PC-3 (cell line): ENCODE measurements around the gene SERPINB12. TPM values are rescaled to one million over a fixed set of nuclear protein-coding genes. Genes with fewer than 3 reads are reported as not detected.

ENCODE experiments used
- ATAC-seq: fragments of 200-7000 bp; cut with Tn5 transposase; 2 replicates; pipeline ENCODE4 v1.9.1; 2020; ENCODE audit warnings: mild to moderate bottlenecking, moderate library complexity
- BruUV-seq: library from RNA; stranded (reverse); fragments of 400-500 nt; replicated peaks from 2 replicates; lab custom pipeline; 2021; lab: Mats Ljungman, UMichigan
- CTCF ChIA-PET: fragments of 300-600 bp; sonication (Branson Sonifier 250); formaldehyde crosslinking; loops from one replicate; lab custom pipeline; 2022; ENCODE audit warnings: antibody characterized with exemption; lab: Charles Lee
- POLR2A ChIA-PET: fragments of 300-600 bp; sonication (Branson Sonifier 250); formaldehyde crosslinking; loops from one replicate; lab custom pipeline; 2022; ENCODE audit warnings: antibody characterized with exemption; ENCODE audit not compliant: unreplicated experiment; lab: Charles Lee
- DNase-seq: peaks from one replicate; pipeline ENCODE4 v3.0.0-alpha.2; 2015
- H2AFZ ChIP-seq: fragments of 300-600 bp; sonication (generic); 2 replicates; pipeline ENCODE4 v1.6.0; 2016; ENCODE audit warnings: antibody characterized with exemption, low read length
- H3F3A ChIP-seq: fragments of 300-600 bp; sonication (generic); one replicate; pipeline ENCODE4 v1.6.0; 2017; ENCODE audit warnings: antibody characterized with exemption, low read length, control low read depth, mild to moderate bottlenecking; ENCODE audit not compliant: unreplicated experiment
- H3K27ac ChIP-seq: fragments of 300-600 bp; sonication (generic); 2 replicates; pipeline ENCODE4 v1.5.1; 2016; ENCODE audit warnings: mild to moderate bottlenecking, low read length
- H3K27me3 ChIP-seq: fragments of 300-600 bp; sonication (generic); 2 replicates; pipeline ENCODE4 v1.6.1; 2016; ENCODE audit warnings: low read length, mixed read lengths
- H3K36me3 ChIP-seq: fragments of 300-600 bp; sonication (generic); 2 replicates; pipeline ENCODE4 v1.6.1; 2016; ENCODE audit warnings: low read depth, mixed run types, low read length, mixed read lengths
- H3K4me1 ChIP-seq: fragments of 300-600 bp; sonication (generic); 2 replicates; pipeline ENCODE4 v1.5.1; 2016; ENCODE audit warnings: low read length; ENCODE audit not compliant: insufficient read depth
- H3K4me2 ChIP-seq: fragments of 300-600 bp; sonication (generic); 2 replicates; pipeline ENCODE4 v1.6.0; 2016; ENCODE audit warnings: low read length
- H3K4me3 ChIP-seq: fragments of 300-600 bp; sonication (generic); 2 replicates; pipeline ENCODE4 v1.5.1; 2016; ENCODE audit warnings: mild to moderate bottlenecking, low read length, mixed read lengths
- H3K79me2 ChIP-seq: fragments of 300-600 bp; sonication (generic); 2 replicates; pipeline ENCODE4 v1.6.1; 2017; ENCODE audit warnings: low read length, mixed read lengths
- H3K9ac ChIP-seq: fragments of 300-600 bp; sonication (generic); 2 replicates; pipeline ENCODE4 v1.6.0; 2016; ENCODE audit warnings: mild to moderate bottlenecking, low read length
- H3K9me2 ChIP-seq: fragments of 300-600 bp; sonication (generic); replicated peaks from 2 replicates; pipeline ENCODE4 v1.6.1; 2016; ENCODE audit warnings: mixed run types, low read length, mixed read lengths
- H3K9me3 ChIP-seq: fragments of 300-600 bp; sonication (generic); 2 replicates; pipeline ENCODE4 v1.6.1; 2016; ENCODE audit warnings: low read length, mixed read lengths
- H4K20me1 ChIP-seq: fragments of 300-600 bp; sonication (generic); 2 replicates; pipeline ENCODE4 v1.6.1; 2016; ENCODE audit warnings: low read length, mixed read lengths
- CTCF ChIP-seq: fragments of 300-600 bp; sonication (generic); conservative IDR thresholded peaks from 2 replicates; pipeline ENCODE4 v1.5.1; 2017; ENCODE audit warnings: antibody characterized with exemption, low read depth, mild to moderate bottlenecking, low read length
- EZH2 ChIP-seq: fragments of 300-600 bp; sonication (generic); IDR thresholded peaks from one replicate; pipeline ENCODE4 v1.6.1; 2017; ENCODE audit warnings: antibody characterized with exemption, mild to moderate bottlenecking, low read length; ENCODE audit not compliant: unreplicated experiment
- EZH2phosphoT487 ChIP-seq: fragments of 300-600 bp; sonication (generic); IDR thresholded peaks from 2 replicates; pipeline ENCODE4 v1.6.1; 2018; ENCODE audit warnings: mild to moderate bottlenecking, antibody characterized with exemption, low read length, borderline replicate concordance
- intact Hi-C: fragments of 100-400 bp; cut with micrococcal nuclease; formaldehyde crosslinking; loops from 2 replicates; pipeline ENCODE4 v1.9.0; 2023
- total RNA-seq: library from RNA; depleted of rRNA; stranded (reverse); fragments of >200 nt; gene quantifications from 2 replicates; pipeline ENCODE4 v1.2.3, GENCODE V29; 2014

Gene SERPINB12
- total RNA-seq, 1 experiment from 2014 or later, result not detected

DNA sequence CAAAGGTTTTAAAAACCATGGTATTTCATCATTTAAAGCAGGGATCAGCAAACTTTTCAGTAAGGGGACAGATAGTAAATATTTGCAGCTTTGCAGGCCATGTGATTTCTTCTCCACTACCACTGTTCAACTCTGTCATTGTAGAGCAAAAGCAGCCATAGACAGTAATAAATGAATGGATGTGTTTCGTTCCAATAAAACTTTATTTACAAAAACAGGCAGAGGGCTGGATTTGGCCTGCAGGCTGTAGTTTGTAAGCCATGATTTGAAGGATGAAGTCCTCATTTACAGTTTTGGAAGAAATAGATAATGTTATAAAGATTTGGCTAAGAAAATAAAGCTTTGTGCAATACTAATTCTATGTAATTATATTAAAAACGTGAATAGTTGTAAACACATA, 1.8 kb downstream of the SERPINB12 start:
- no peak overlapping the region for H3K27ac ChIP-seq
- no peak overlapping the region for H2AFZ ChIP-seq
- no peak overlapping the region for H3K4me3 ChIP-seq
- CTCF ChIA-PET, result no interaction called here
- no peaks in the 10 kb centered on the region for H3K36me3 ChIP-seq
- H3K4me1 ChIP-seq, result no peaks in the 10 kb centered on the region; the same call in 1 of the 2 replicates
- no peak overlapping the region for H3K4me2 ChIP-seq
- intact Hi-C loops, result no loop called here
- H3K79me2 ChIP-seq, result no peaks in the 10 kb centered on the region
- no peaks in the 10 kb centered on the region for H3K9me3 ChIP-seq
- no peak overlapping the region for H3K9ac ChIP-seq
- BruUV-seq, result no TSS peak
- no peaks in the 10 kb centered on the region for H3F3A ChIP-seq
- no peaks in the 10 kb centered on the region for H4K20me1 ChIP-seq
- no peaks in the 10 kb centered on the region for H3K27me3 ChIP-seq
- no peak for ATAC-seq
- POLR2A ChIA-PET, result no interaction called here
- TF ChIP-seq EZH2 (no peak), CTCF (no peak), EZH2phosphoT487 (no peak)
- no peaks in the 10 kb centered on the region for H3K9me2 ChIP-seq
- no peak for DNase-seq

GRCh38 chr18:63545000-63545399, 2.8 kb downstream of the SERPINB12 start:
- POLR2A ChIA-PET, result no interaction called here
- no TSS peak for BruUV-seq
- no peak overlapping the region for H3K4me3 ChIP-seq
- H3K9ac ChIP-seq, result no peak overlapping the region
- H3K27me3 ChIP-seq, result no peaks in the 10 kb centered on the region
- no peak for TF ChIP-seq EZH2
- no peak for TF ChIP-seq EZH2phosphoT487
- TF ChIP-seq CTCF, result no peak
- no peak overlapping the region for H3K4me2 ChIP-seq
- ATAC-seq (no peak), DNase-seq (no peak)
- H3K36me3 ChIP-seq, result no peaks in the 10 kb centered on the region
- H3K27ac ChIP-seq, result no peak overlapping the region
- H3K79me2 ChIP-seq, result no peaks in the 10 kb centered on the region
- no peaks in the 10 kb centered on the region for H3K9me2 ChIP-seq
- peaks cover 5% of the 10 kb centered on the region; the same call in 1 of the 2 replicates for H3K4me1 ChIP-seq
- H2AFZ ChIP-seq, result no peak overlapping the region
- no peaks in the 10 kb centered on the region for H4K20me1 ChIP-seq
- CTCF ChIA-PET, result interaction anchor here (0.5 kb wide), 1 partner anchor 197 kb away, joined by 4 read pairs; no protein-coding TSS in a partner anchor
- no peaks in the 10 kb centered on the region for H3F3A ChIP-seq
- no peaks in the 10 kb centered on the region for H3K9me3 ChIP-seq
- intact Hi-C loops, result no loop called here

GRCh38 chr18:63550068-63550467, 7.9 kb downstream of the SERPINB12 start:
- CTCF ChIA-PET, result no interaction called here
- no peaks in the 10 kb centered on the region for H3K36me3 ChIP-seq
- intact Hi-C loops, result no loop called here
- peak overlapping the region; percentile 39; the same call in 1 of the 2 replicates for H2AFZ ChIP-seq
- no TSS peak for BruUV-seq
- H3K27ac ChIP-seq, result peak overlapping the region; percentile 9; the same call in 1 of the 2 replicates
- DNase-seq (peak; percentile 35), ATAC-seq (peak; percentile 81)
- no peak for TF ChIP-seq CTCF
- no peak for TF ChIP-seq EZH2phosphoT487
- TF ChIP-seq EZH2, result no peak
- POLR2A ChIA-PET, result interaction anchor here (0.6 to 1.2 kb wide), 2 partner anchors 39 to 420 kb away, joined by 3 to 6 read pairs; no protein-coding TSS in a partner anchor
- no peaks in the 10 kb centered on the region for H3K79me2 ChIP-seq
- H3K4me3 ChIP-seq, result no peak overlapping the region
- H3K4me1 ChIP-seq, result peaks cover 12% of the 10 kb centered on the region; the same call in 1 of the 2 replicates
- H3K4me2 ChIP-seq, result 0 out of 2 replicates have a peak overlapping the region, but pooled peaks have one; percentile 16
- no peaks in the 10 kb centered on the region for H3K27me3 ChIP-seq
- no peaks in the 10 kb centered on the region for H3K9me3 ChIP-seq
- no peak overlapping the region for H3K9ac ChIP-seq
- 0 out of 2 replicates have a peak, but pooled peaks cover 5% of the 10 kb centered on the region for H3K9me2 ChIP-seq
- H3F3A ChIP-seq, result no peaks in the 10 kb centered on the region
- no peaks in the 10 kb centered on the region for H4K20me1 ChIP-seq
